ENCODE results near the gene CATSPERZ. TPM values are rescaled to one million over a fixed set of nuclear protein-coding genes. Genes with fewer than 3 reads are reported as not detected.

Gene CATSPERZ
- total and polyA plus RNA-seq, 9 of the 15 experiments (the other 6 are each of a cell fraction or from before 2014, with no cell fraction given) = 0.86 to 8.5 (median 3.5) TPM

DNA sequence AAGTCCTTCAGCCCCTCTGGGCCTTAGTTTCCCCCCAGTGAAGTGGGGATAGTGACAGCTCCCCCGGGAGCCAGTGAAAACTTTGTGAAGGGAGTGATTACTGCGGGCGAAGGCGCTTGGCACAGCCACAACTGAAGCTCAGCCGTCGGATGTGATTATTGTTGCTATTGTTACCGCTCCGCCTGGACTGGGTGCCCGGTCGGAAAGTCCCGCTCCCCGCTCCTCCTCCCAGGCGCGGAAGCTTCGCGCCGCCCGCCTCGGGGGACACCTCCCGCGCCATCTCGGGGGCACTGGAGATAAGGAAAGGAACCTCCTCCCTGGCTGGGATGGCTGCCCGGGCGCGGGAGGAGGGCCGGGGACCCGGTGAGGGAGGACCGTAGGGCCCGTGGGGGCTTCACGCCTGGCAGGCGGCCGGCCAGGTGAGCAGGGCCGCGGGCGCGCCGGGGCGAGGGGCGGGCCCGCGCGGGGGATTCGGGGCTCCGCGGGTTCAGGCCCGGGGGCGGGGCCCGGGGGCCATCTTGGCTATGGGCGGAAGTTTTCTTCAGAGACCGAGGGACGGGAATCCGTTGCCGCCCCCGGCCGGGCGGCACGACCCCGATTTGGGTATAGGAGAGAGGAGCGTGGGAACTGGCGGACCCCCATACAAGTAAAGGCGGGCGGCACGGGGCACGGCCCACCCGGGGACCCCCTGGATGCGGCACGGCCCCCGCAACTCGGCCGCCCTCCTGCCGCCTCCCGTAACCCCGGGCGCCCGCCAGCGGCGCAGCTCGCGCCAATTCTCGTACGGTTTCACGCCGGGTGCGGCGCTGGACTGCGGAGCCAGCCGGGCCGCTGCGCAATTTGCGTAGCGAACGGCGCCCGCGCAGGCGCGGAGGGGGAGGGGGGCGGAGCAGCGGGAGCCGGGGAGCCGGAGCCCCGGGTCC, 14.9 kb upstream of the CATSPERZ start, which contains the start of gene GPR137 (continued):
- TF ChIP-seq ZNF407 (IDR thresholded peaks at IDR 0.05; ENCODE audit: low read depth) = no peak
- TF ChIP-seq NR3C1 (CRISPR knock-in tag; IDR thresholded peaks at IDR 0.05) = no peak
- TF ChIP-seq NFIX (CRISPR knock-in tag; IDR thresholded peaks at IDR 0.05; ENCODE audit: low read depth) = no peak
- peak; percentile 79; the same call in 1 of the 2 replicates for TF ChIP-seq FOXP1 (CRISPR knock-in tag; IDR thresholded peaks at IDR 0.05)
- no peak for TF ChIP-seq CCAR2 (IDR thresholded peaks at IDR 0.05; ENCODE audit: low read depth, low read length)
- TF ChIP-seq, protein P1, sequence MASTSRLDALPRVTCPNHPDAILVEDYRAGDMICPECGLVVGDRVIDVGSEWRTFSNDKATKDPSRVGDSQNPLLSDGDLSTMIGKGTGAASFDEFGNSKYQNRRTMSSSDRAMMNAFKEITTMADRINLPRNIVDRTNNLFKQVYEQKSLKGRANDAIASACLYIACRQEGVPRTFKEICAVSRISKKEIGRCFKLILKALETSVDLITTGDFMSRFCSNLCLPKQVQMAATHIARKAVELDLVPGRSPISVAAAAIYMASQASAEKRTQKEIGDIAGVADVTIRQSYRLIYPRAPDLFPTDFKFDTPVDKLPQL (IDR thresholded peaks at IDR 0.05; ENCODE audit: extremely low read depth, insufficient read length) = peak; percentile 97
- TF ChIP-seq THAP12 (CRISPR knock-in tag; IDR thresholded peaks at IDR 0.05) = peak; percentile 42; the same call in 1 of the 2 replicates
- TF ChIP-seq RBFOX2 (IDR thresholded peaks at IDR 0.05; ENCODE audit: low read depth, low read length) = peak; percentile 87
- no peak for TF ChIP-seq PRPF4 (IDR thresholded peaks at IDR 0.05; ENCODE audit: insufficient read depth, low read depth, low read length, poor library complexity, severe bottlenecking)
- no peak for TF ChIP-seq ID3 (CRISPR knock-in tag; IDR thresholded peaks at IDR 0.05)
- TF ChIP-seq ID3 (tag; IDR thresholded peaks at IDR 0.05) = 0 out of 2 replicates have a peak, but pooled peaks have one; percentile 23
- TF ChIP-seq, protein P2, sequence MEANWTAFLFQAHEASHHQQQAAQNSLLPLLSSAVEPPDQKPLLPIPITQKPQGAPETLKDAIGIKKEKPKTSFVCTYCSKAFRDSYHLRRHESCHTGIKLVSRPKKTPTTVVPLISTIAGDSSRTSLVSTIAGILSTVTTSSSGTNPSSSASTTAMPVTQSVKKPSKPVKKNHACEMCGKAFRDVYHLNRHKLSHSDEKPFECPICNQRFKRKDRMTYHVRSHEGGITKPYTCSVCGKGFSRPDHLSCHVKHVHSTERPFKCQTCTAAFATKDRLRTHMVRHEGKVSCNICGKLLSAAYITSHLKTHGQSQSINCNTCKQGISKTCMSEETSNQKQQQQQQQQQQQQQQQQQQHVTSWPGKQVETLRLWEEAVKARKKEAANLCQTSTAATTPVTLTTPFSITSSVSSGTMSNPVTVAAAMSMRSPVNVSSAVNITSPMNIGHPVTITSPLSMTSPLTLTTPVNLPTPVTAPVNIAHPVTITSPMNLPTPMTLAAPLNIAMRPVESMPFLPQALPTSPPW (CRISPR knock-in tag; IDR thresholded peaks at IDR 0.05) = peak; percentile 76
